GM18951 (cell line): ENCODE results near the gene CDH13.

ENCODE experiments used
- POLR2A ChIP-seq: IDR thresholded peaks from 4 replicates; pipeline ENCODE4 v1.6.1; 2011; ENCODE audit warnings: mild to moderate bottlenecking; ENCODE audit not compliant: insufficient read length, insufficient read depth; ENCODE audit errors: extremely low read depth
- in situ Hi-C: fragments of 300-500 bp; cut with MboI; formaldehyde crosslinking; loops from one replicate; pipeline ENCODE4 v1.12.0; 2022; ENCODE audit warnings: low sequenced_read_pairs, mixed read lengths, inconsistent platforms; ENCODE audit not compliant: unreplicated experiment

The CDH13 gene

DNA sequence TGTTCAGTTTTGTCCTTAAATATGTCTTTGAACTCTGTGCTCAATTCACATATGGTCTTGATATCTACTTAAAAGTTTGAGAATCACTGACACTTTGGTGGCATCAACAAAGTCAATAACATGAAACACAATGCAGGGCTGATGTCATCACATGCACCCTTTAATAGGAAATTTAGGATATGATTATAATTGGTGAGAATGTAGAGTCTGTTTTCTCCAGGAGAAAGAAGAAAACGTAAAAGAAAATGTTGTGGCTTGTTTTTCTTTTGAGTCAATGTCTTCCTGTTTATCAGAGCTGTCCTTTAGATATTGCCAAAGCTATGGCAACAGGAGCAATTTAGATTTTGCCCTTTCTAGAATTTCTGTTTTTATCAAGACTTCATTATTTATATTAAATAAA, 396.9 kb downstream of the CDH13 start:
- no peak for TF ChIP-seq POLR2A
- in situ Hi-C loops, result no loop called here

- TF ChIP-seq POLR2A, result no peak
- in situ Hi-C loops, result no loop called here
Observed at GRCh38 chr16:83027973-83028372, 401.2 kb downstream of the CDH13 start.

GRCh38 chr16:83029467-83029866, 402.7 kb downstream of the CDH13 start:
- in situ Hi-C loops, result no loop called here
- no peak for TF ChIP-seq POLR2A

GRCh38 chr16:83031524-83031923, 404.8 kb downstream of the CDH13 start:
- TF ChIP-seq POLR2A, result no peak
- in situ Hi-C loops, result no loop called here

DNA sequence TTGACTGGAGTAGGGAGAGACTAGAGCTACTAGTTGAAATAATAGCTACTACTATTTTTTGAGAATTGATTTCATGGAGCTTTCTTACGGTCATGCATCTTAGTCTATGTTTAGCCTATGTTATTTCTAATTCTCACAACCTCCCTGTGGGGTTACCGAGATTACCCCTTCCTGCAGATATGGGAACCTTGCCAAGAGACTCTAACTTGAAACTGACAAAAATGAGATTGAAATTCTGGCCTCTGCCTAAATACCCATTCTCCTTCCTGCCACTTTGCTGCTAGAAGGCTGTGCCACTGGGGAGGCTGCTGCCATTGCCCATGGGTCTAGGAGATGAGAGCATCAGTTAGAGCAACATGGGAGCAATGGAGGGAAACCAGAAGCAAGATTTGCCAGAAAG, 410.3 kb downstream of the CDH13 start:
- no peak for TF ChIP-seq POLR2A
- in situ Hi-C loops, result no loop called here

DNA sequence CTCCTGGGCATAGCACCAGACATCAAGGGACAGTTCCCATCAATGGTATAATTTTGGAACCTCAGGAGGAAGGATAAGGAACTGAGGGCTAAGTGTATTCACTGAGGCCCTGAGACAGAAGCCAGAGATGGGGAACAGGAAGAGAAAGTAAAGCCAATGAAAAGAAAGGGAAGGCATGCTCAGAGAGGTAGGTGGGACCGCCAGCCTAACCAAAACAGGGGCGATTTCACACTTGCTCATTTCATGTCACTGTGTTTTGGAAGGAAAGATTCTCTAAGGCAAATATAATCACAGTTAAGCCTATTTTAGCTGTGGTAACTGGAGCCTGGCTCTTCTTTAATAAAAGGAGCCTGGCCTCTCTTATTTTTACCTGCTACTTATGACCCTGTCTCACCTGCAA, 411.1 kb downstream of the CDH13 start:
- in situ Hi-C loops, result no loop called here
- no peak for TF ChIP-seq POLR2A

- TF ChIP-seq POLR2A, result no peak
- in situ Hi-C loops, result no loop called here
Observed at GRCh38 chr16:83040174-83040573, 413.4 kb downstream of the CDH13 start.

DNA sequence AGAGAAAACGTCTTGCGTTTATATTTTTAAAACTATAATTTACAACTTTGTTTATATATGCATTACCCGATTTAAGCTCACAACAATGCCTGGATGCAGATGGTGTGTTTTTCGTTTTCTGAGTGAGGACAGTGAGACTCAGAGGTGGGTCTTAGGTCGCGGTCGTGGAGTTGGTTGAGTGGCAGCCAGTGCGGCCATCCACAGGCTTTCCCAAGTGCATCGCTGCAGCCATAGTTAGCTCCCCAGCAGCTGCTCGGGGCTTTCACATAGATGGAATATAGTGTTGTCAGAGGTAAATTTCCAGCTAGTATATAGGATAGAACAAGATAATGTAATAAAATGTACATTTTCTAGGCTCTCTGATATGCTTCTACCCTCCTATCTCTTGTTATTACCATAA, 417.8 kb downstream of the CDH13 start:
- in situ Hi-C loops, result no loop called here
- no peak for TF ChIP-seq POLR2A

GRCh38 chr16:83045790-83046189, 419.0 kb downstream of the CDH13 start:
- in situ Hi-C loops, result no loop called here
- TF ChIP-seq POLR2A, result no peak

- in situ Hi-C loops, result no loop called here
- TF ChIP-seq POLR2A, result no peak
Observed at GRCh38 chr16:83046664-83047063, 419.9 kb downstream of the CDH13 start.

- TF ChIP-seq POLR2A, result no peak
- in situ Hi-C loops, result no loop called here
Observed at GRCh38 chr16:83051451-83051850, 424.7 kb downstream of the CDH13 start.

GRCh38 chr16:83054283-83054682, 427.5 kb downstream of the CDH13 start:
- in situ Hi-C loops, result no loop called here
- no peak for TF ChIP-seq POLR2A

GRCh38 chr16:83058376-83058775, 431.6 kb downstream of the CDH13 start:
- in situ Hi-C loops, result no loop called here
- TF ChIP-seq POLR2A, result no peak

DNA sequence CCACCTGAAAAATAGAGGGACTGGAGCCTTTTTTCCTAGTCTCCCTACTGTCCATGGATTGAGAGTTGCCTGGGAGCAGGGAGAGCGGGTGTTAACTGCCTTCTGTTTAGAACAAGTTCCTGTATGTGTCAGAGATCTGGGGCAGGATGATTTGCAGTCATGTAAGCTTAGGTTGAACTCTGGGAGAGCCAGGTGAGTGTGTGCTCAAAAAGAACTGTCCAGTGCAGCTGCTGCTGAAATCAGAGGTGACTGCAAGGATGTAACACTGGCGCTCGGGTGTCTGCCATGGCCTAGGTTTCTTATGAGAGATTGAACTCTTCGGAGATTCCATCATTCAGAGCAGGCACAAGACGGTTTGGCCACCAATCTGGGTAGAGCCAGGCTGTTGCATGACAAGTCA, 432.5 kb downstream of the CDH13 start:
- in situ Hi-C loops, result no loop called here
- no peak for TF ChIP-seq POLR2A

GRCh38 chr16:83066011-83066410, 439.2 kb downstream of the CDH13 start:
- no peak for TF ChIP-seq POLR2A
- in situ Hi-C loops, result no loop called here

GRCh38 chr16:83066881-83067280, 440.1 kb downstream of the CDH13 start:
- no peak for TF ChIP-seq POLR2A
- in situ Hi-C loops, result no loop called here

- in situ Hi-C loops, result no loop called here
- no peak for TF ChIP-seq POLR2A
Observed at GRCh38 chr16:83068686-83069085, 441.9 kb downstream of the CDH13 start.
